Left kidney (tissue), 8 donors: ENCODE measurements around the gene RHOC. TPM values are rescaled to one million over a fixed set of nuclear protein-coding genes. Genes with fewer than 3 reads are reported as not detected.
"Not testable (repeated sequence)": the region's sequence is repeated elsewhere in the genome, so short reads cannot be mapped to it uniquely, and the experiment has no call there.

ENCODE experiments used
- DNase-seq: peaks from one replicate; pipeline ENCODE4 v3.0.0-alpha.2; 2013
- long read RNA-seq, 8 donors: transcript quantifications; one replicate each; lab custom pipeline, GENCODE V29; 2026
- polyA plus RNA-seq: library from polyadenylated mRNA; unstranded; fragments of 120-200 nt; gene quantifications from one replicate; pipeline ENCODE4 v1.2.1, GENCODE V29; 2013; ENCODE audit not compliant: insufficient read length

RHOC gene
- 192 TPM for polyA plus RNA-seq
- long read RNA-seq, donor 1, transcript RHOC-208 (5 exons, 1,355 nt): major isoform, 47 of 137 reads
- long read RNA-seq, donor 1, transcript RHOC-202 (6 exons, 1,418 nt): minor isoform, 44 of 137 reads
- long read RNA-seq, donor 1, partial matches to known transcripts: 46 of 137 reads
- long read RNA-seq, donor 1, other reads (novel, unspliced or antisense): 0 of 137 reads
- long read RNA-seq, donor 2, transcript RHOC-202 (6 exons, 1,418 nt): minor isoform, 22 of 93 reads
- long read RNA-seq, donor 2, transcript RHOC-208 (5 exons, 1,355 nt): major isoform, 34 of 93 reads
- long read RNA-seq, donor 2, partial matches to known transcripts: 31 of 93 reads
- long read RNA-seq, donor 2, other reads (novel, unspliced or antisense): 0 of 93 reads
- long read RNA-seq, donor 3, transcript RHOC-202 (6 exons, 1,418 nt): minor isoform, 18 of 57 reads
- long read RNA-seq, donor 3, transcript RHOC-208 (5 exons, 1,355 nt): major isoform, 24 of 57 reads
- long read RNA-seq, donor 3, partial matches to known transcripts: 15 of 57 reads
- long read RNA-seq, donor 3, other reads (novel, unspliced or antisense): 0 of 57 reads
- long read RNA-seq, donor 4, partial matches to known transcripts: 10 of 18 reads
- long read RNA-seq, donor 4, other reads (novel, unspliced or antisense): 0 of 18 reads
- long read RNA-seq, donor 5, transcript RHOC-208 (5 exons, 1,355 nt): major isoform, 95 of 240 reads
- long read RNA-seq, donor 5, transcript RHOC-202 (6 exons, 1,418 nt): minor isoform, 70 of 240 reads
- long read RNA-seq, donor 5, partial matches to known transcripts: 71 of 240 reads
- long read RNA-seq, donor 5, other reads (novel, unspliced or antisense): 0 of 240 reads
- long read RNA-seq, donor 6, transcript RHOC-208 (5 exons, 1,355 nt): major isoform, 63 of 138 reads
- long read RNA-seq, donor 6, transcript RHOC-202 (6 exons, 1,418 nt): minor isoform, 24 of 138 reads
- long read RNA-seq, donor 6, partial matches to known transcripts: 43 of 138 reads
- long read RNA-seq, donor 6, other reads (novel, unspliced or antisense): 5 of 138 reads
- long read RNA-seq, donor 7, transcript RHOC-208 (5 exons, 1,355 nt): minor isoform, 61 of 205 reads
- long read RNA-seq, donor 7, transcript RHOC-202 (6 exons, 1,418 nt): major isoform, 64 of 205 reads
- long read RNA-seq, donor 7, partial matches to known transcripts: 77 of 205 reads
- long read RNA-seq, donor 7, other reads (novel, unspliced or antisense): 0 of 205 reads
- long read RNA-seq, donor 8, transcript RHOC-208 (5 exons, 1,355 nt): major isoform, 19 of 49 reads
- long read RNA-seq, donor 8, transcript RHOC-202 (6 exons, 1,418 nt): minor isoform, 13 of 49 reads
- long read RNA-seq, donor 8, partial matches to known transcripts: 15 of 49 reads
- long read RNA-seq, donor 8, other reads (novel, unspliced or antisense): 0 of 49 reads

- DNase-seq: no peak
Observed at GRCh38 chr1:112706505-112707220, at the start of gene RHOC. Gene RHOC (minus strand): TSS chr1:112707127. CDS start chr1:112703799, 3,328 bp downstream.

- DNase-seq: no peak
Observed at GRCh38 chr1:112754116-112754628, 47.2 kb upstream of the RHOC start.

- DNase-seq: no peak
Observed at GRCh38 chr1:112748396-112748795, 41.5 kb upstream of the RHOC start.

- DNase-seq: no peak
Observed at GRCh38 chr1:112744009-112744578, 37.2 kb upstream of the RHOC start.

- DNase-seq: no peak
Observed at GRCh38 chr1:112743174-112744008, 36.5 kb upstream of the RHOC start.

- no peak for DNase-seq
Observed at GRCh38 chr1:112737573-112737972, 30.6 kb upstream of the RHOC start.

GRCh38 chr1:112735752-112736151, 28.8 kb upstream of the RHOC start:
- no peak for DNase-seq

- DNase-seq: no peak
Observed at GRCh38 chr1:112731451-112731850, 24.5 kb upstream of the RHOC start.

GRCh38 chr1:112729909-112730308, 23.0 kb upstream of the RHOC start:
- DNase-seq: no peak

- not testable (repeated sequence) for DNase-seq
Observed at GRCh38 chr1:112729011-112729410, 22.1 kb upstream of the RHOC start.

GRCh38 chr1:112728306-112728971, 21.5 kb upstream of the RHOC start:
- not testable (repeated sequence) for DNase-seq

GRCh38 chr1:112727716-112728115, 20.8 kb upstream of the RHOC start:
- no peak for DNase-seq

- not testable (repeated sequence) for DNase-seq
Observed at GRCh38 chr1:112724240-112724639, 17.3 kb upstream of the RHOC start.

GRCh38 chr1:112723511-112723839, 16.5 kb upstream of the RHOC start:
- DNase-seq: no peak

- no peak for DNase-seq
Observed at GRCh38 chr1:112722601-112723510, 15.9 kb upstream of the RHOC start.

GRCh38 chr1:112721966-112722524, 15.1 kb upstream of the RHOC start:
- no peak for DNase-seq

GRCh38 chr1:112721294-112721693, 14.4 kb upstream of the RHOC start:
- DNase-seq: not testable (repeated sequence)

- DNase-seq: no peak
Observed at GRCh38 chr1:112720800-112721199, 13.9 kb upstream of the RHOC start.
